Progenitor cell of endocrine pancreas (in vitro differentiated cells): ENCODE measurements around the gene BMP8A. TPM values are rescaled to one million over a fixed set of nuclear protein-coding genes. Genes with fewer than 3 reads are reported as not detected.
"Not testable (repeated sequence)": the region's sequence is repeated elsewhere in the genome, so short reads cannot be mapped to it uniquely, and the experiment has no call there.

ENCODE experiments used
- DNase-seq: peaks from one replicate; pipeline ENCODE4 v3.0.0; 2021; ENCODE audit warnings: low spot score; ENCODE audit not compliant: unreplicated experiment
- H3K27ac Mint-ChIP-seq: 2 replicates; pipeline ENCODE4 v1.8.0; 2021; ENCODE audit warnings: mild to moderate bottlenecking, moderate library complexity, mixed read lengths
- H3K27me3 Mint-ChIP-seq: 2 replicates; pipeline ENCODE4 v1.8.0; 2021; ENCODE audit warnings: mixed read lengths
- H3K36me3 Mint-ChIP-seq: 2 replicates; pipeline ENCODE4 v1.8.0; 2022; ENCODE audit warnings: mixed read lengths; ENCODE audit not compliant: insufficient read depth
- H3K4me1 Mint-ChIP-seq: 2 replicates; pipeline ENCODE4 v1.8.0; 2021; ENCODE audit warnings: low read depth, mixed read lengths
- H3K4me3 Mint-ChIP-seq: 2 replicates; pipeline ENCODE4 v1.8.0; 2021; ENCODE audit warnings: low read depth, mild to moderate bottlenecking, moderate library complexity, mixed read lengths
- H3K9me3 Mint-ChIP-seq: 2 replicates; pipeline ENCODE4 v1.8.0; 2021; ENCODE audit warnings: low read depth, mixed read lengths
- total RNA-seq: library from RNA; stranded (reverse); gene quantifications from 2 replicates; pipeline ENCODE4 v1.2.1, GENCODE V29; 2021
- TF ChIP-seq, protein P1 (sequence below): fragments of 200-600 bp; sonication (generic); IDR thresholded peaks from one replicate; pipeline ENCODE4 v1.5.0; 2021; ENCODE audit warnings: antibody characterized with exemption, mild to moderate bottlenecking; ENCODE audit not compliant: unreplicated experiment

BMP8A gene
- total RNA-seq, 1 donor from 2014 or later: 0.67 TPM

DNA sequence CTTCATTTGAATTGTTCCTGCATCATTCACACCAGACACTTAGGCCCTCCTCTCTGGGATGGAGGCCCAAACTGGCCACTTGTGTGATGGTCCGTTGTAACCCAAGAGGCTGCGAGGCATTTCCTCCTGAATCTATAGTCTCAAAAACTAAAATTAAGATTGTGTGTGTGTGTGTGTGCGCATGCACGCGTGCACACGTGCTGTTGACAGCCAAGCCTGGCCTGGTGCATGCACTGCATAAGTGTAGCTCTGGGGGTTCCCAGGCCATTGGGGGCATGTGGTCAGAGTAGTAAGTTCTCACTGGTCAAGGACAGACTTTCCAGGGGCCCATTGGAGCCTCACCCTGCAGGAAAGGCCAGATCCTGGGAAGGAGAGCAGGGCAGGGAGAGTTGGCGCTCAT, 26.5 kb downstream of the BMP8A start:
- H3K27ac Mint-ChIP-seq, DNase-seq, H3K36me3 Mint-ChIP-seq, H3K4me1 Mint-ChIP-seq, H3K9me3 Mint-ChIP-seq, H3K4me3 Mint-ChIP-seq, H3K27me3 Mint-ChIP-seq: not testable (repeated sequence)

DNA sequence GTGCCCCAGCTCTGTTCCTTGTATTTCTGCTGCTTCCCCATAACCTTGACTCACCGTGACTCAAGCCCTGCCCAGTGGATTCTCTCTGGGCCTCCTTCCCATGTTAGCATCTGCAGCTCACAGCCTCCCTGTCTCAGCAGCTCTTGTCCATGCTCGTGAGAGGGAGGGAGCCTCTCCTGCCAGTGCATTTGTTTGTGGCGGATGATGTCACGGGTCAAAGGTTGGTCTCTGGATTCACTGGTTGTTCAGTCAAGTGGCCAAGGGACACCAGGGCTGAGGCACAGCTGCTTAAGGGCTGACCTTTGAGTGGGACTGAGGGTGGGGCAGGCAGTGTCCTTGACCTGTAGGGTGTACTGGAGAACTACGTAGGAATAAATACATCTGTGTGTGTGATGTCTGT, 27.9 kb downstream of the BMP8A start:
- H3K36me3 Mint-ChIP-seq, H3K27me3 Mint-ChIP-seq, H3K27ac Mint-ChIP-seq, H3K4me3 Mint-ChIP-seq, H3K4me1 Mint-ChIP-seq, DNase-seq, H3K9me3 Mint-ChIP-seq: not testable (repeated sequence)

DNA sequence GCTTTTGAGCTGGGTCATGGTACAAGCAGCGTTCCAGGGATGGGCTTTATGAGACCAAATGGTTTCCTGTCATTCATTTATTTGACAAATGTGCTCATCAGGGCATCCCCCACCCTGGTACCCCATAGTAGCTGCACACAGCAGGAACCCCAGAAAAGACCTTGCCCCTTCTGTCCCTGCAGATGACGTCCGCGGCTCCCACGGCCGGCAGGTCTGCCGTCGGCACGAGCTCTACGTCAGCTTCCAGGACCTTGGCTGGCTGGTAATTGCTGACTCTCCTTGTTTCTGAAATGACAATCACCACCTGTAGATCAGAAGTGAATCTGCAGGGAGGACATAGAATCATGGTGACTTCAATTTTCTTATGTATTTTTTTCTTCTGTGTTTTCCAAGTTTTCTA, 30.8 kb downstream of the BMP8A start:
- DNase-seq, H3K9me3 Mint-ChIP-seq, H3K27ac Mint-ChIP-seq, H3K27me3 Mint-ChIP-seq, H3K4me1 Mint-ChIP-seq, H3K4me3 Mint-ChIP-seq, H3K36me3 Mint-ChIP-seq: not testable (repeated sequence)

DNA sequence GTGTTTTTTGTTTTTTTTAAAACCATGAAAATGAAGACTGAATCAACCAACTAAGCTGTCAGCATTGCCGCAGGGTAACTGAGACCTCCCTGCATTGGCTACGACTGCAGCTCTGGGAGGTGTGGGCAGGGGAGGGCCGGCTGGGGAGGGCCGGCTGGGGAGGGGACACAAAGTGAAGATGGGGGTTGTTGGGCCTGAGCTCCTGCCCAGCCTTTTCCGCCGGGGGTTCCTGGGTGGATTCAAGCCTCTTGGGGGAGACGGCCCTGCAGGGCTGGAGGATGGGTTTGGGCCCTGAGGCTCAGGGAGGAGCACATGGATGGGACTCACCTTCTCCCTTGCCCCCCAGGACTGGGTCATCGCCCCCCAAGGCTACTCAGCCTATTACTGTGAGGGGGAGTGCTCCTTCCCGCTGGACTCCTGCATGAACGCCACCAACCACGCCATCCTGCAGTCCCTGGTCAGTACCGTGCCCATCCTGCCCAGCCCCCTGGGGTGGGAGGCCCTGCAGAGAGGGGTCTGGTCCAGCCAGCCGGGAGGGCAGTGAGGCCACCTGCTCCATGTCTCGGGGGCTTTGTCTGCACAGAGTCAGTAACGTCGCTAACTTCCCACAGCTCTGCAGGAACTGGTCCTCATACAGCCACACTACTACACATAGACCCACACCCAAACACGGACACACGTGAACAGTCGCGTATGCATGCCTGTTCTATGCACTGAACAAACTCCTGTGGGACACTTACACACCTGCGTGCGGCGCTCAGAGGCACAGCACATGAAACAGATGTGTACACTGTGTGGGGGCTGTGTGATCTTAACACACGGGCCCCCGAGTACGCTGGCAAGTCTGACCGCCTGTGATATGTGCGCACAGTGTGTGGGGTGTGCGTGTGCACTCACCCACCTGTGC, 31.5 kb downstream of the BMP8A start:
- DNase-seq: no peak
- no peak overlapping the region for H3K27ac Mint-ChIP-seq
- H3K27me3 Mint-ChIP-seq: peaks cover 3% of the 10 kb centered on the region
- TF ChIP-seq, protein P1, sequence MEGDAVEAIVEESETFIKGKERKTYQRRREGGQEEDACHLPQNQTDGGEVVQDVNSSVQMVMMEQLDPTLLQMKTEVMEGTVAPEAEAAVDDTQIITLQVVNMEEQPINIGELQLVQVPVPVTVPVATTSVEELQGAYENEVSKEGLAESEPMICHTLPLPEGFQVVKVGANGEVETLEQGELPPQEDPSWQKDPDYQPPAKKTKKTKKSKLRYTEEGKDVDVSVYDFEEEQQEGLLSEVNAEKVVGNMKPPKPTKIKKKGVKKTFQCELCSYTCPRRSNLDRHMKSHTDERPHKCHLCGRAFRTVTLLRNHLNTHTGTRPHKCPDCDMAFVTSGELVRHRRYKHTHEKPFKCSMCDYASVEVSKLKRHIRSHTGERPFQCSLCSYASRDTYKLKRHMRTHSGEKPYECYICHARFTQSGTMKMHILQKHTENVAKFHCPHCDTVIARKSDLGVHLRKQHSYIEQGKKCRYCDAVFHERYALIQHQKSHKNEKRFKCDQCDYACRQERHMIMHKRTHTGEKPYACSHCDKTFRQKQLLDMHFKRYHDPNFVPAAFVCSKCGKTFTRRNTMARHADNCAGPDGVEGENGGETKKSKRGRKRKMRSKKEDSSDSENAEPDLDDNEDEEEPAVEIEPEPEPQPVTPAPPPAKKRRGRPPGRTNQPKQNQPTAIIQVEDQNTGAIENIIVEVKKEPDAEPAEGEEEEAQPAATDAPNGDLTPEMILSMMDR: no peak
- no peak overlapping the region for H3K4me3 Mint-ChIP-seq
- peaks cover 2% of the 10 kb centered on the region for H3K4me1 Mint-ChIP-seq
- H3K36me3 Mint-ChIP-seq: peaks cover 3% of the 10 kb centered on the region
- H3K9me3 Mint-ChIP-seq: no peaks in the 10 kb centered on the region

DNA sequence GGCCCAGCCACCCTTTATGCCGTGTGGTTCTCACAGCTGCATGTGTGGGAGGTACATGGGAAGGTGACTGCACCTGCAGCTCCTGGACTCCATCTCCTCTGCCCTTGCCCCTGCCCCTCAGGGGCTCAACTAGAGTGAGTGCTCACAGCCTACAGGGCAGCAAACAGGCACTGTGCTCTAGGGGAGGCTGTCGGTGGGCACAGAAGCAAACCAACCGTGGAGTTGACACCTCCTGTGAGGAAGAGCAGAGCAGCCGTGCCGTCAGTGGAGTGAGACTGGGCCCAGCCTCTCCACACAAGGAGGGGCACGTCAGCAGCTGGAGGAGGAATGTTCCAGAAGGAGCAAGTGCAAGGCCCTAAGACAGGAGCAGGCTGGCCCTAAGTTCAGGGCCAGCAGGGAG, 32.7 kb downstream of the BMP8A start:
- no peak overlapping the region for H3K4me3 Mint-ChIP-seq
- TF ChIP-seq, protein P1: no peak
- DNase-seq: no peak
- no peaks in the 10 kb centered on the region for H3K9me3 Mint-ChIP-seq
- H3K36me3 Mint-ChIP-seq: peaks cover 3% of the 10 kb centered on the region
- H3K27me3 Mint-ChIP-seq: peaks cover 2% of the 10 kb centered on the region
- H3K27ac Mint-ChIP-seq: no peak overlapping the region
- peaks cover 2% of the 10 kb centered on the region for H3K4me1 Mint-ChIP-seq

DNA sequence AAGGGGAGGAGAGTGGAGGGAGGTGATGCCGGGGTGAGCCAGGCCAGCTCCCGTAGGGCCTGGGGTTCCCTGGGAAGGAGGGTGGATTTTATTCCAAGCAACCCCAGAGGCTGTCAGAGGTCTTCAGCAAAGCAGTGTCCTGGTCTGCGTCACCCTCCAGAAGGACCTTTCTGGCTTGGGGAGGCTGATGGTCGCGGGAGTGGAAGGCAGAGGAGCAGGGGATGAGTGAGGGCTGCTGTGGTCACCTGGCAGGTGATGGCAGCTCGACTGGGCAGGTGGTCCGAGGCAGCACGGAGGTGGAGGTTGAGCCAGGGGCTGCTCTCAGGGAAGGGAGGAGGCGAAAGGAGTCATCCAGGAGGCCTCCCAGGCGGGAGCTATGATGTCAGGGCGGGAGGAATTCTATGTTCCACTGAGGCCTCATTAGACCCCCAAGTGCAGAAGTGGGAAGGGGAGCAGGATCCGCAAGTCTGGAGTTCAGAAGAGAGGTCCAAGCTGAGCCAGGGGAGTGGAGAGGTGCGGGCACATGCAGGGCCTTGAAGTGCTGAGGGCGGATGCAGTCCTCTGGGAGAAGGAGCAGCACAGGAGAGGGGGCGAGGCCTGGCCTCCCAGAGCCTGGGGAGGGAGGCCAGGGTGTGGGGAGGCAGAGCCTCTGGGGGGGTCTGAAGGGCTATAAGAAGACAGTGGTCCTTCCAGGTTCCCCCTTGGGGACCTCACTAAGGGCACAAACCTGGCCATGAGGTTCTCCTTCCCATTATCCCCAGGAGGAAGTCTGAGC, 33.3 kb downstream of the BMP8A start:
- H3K36me3 Mint-ChIP-seq: peaks cover 3% of the 10 kb centered on the region
- no peaks in the 10 kb centered on the region for H3K27me3 Mint-ChIP-seq
- no peaks in the 10 kb centered on the region for H3K4me1 Mint-ChIP-seq
- TF ChIP-seq, protein P1: no peak
- no peak overlapping the region for H3K4me3 Mint-ChIP-seq
- H3K9me3 Mint-ChIP-seq: no peaks in the 10 kb centered on the region
- no peak overlapping the region for H3K27ac Mint-ChIP-seq
- DNase-seq: no peak
